Measurements from ENCODE around the gene SUGP2. TPM values are rescaled to one million over a fixed set of nuclear protein-coding genes. Genes with fewer than 3 reads are reported as not detected.

The SUGP2 gene
- total RNA-seq, 1 experiment from 2014 or later, result 48.9 TPM

DNA sequence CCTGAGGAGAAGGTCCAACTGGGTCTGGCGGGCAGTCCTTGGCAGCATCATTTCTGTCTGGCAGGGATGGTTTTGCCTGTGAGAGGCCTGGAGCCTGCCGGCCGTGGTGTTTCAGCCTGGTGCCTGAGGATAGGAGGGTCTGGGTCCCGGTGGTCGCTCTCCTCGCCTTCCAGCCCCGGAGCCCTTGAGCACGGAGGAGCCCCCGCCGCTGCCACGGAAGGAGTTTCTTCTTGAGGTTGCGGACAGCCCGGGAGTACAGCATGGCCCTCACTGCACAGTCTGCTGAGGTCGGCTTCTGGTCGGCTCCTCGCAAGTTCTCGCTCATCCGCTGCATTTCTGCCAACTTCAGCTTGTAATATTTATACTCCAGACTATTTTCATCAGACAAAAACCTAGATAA lies 23.4 kb downstream of the SUGP2 start:
- H3K4me1 ChIP-seq (ENCODE audit: insufficient read depth, low read length), result no peaks in the 10 kb centered on the region
- POLR2A ChIA-PET (ENCODE audit: unreplicated experiment), result no interaction called here
- H2AFZ ChIP-seq (ENCODE audit: low read length), result no peak overlapping the region
- H3K9ac ChIP-seq (ENCODE audit: low read length), result no peak overlapping the region
- no peak overlapping the region for H3K4me2 ChIP-seq (ENCODE audit: low read length)
- no peaks in the 10 kb centered on the region for H3F3A ChIP-seq (ENCODE audit: low read length, unreplicated experiment)
- H3K4me3 ChIP-seq (ENCODE audit: low read length), result no peak overlapping the region
- no peak overlapping the region for H3K27ac ChIP-seq (ENCODE audit: low read length)
- H3K27me3 ChIP-seq (ENCODE audit: low read length), result no peaks in the 10 kb centered on the region
- H3K36me3 ChIP-seq (ENCODE audit: low read depth, low read length), result peaks cover 47% of the 10 kb centered on the region
- DNase-seq (no peak), ATAC-seq (no peak)
- no peaks in the 10 kb centered on the region for H4K20me1 ChIP-seq (ENCODE audit: low read length)
- intact Hi-C loops (cut with micrococcal nuclease), result no loop called here
- no peak for TF ChIP-seq EZH2 (IDR thresholded peaks at IDR 0.05; ENCODE audit: low read length, unreplicated experiment)
- TF ChIP-seq, protein P1, sequence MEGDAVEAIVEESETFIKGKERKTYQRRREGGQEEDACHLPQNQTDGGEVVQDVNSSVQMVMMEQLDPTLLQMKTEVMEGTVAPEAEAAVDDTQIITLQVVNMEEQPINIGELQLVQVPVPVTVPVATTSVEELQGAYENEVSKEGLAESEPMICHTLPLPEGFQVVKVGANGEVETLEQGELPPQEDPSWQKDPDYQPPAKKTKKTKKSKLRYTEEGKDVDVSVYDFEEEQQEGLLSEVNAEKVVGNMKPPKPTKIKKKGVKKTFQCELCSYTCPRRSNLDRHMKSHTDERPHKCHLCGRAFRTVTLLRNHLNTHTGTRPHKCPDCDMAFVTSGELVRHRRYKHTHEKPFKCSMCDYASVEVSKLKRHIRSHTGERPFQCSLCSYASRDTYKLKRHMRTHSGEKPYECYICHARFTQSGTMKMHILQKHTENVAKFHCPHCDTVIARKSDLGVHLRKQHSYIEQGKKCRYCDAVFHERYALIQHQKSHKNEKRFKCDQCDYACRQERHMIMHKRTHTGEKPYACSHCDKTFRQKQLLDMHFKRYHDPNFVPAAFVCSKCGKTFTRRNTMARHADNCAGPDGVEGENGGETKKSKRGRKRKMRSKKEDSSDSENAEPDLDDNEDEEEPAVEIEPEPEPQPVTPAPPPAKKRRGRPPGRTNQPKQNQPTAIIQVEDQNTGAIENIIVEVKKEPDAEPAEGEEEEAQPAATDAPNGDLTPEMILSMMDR (conservative IDR thresholded peaks at IDR 0.05; ENCODE audit: low read depth, low read length), result no peak
- TF ChIP-seq EZH2phosphoT487 (IDR thresholded peaks at IDR 0.05; ENCODE audit: borderline replicate concordance, low read length), result no peak
- no peaks in the 10 kb centered on the region for H3K9me2 ChIP-seq (replicated peaks; ENCODE audit: low read length)
- CTCF ChIA-PET, result no interaction called here
- BruUV-seq (replicated peaks), result TSS peak; percentile 36
- no peaks in the 10 kb centered on the region for H3K79me2 ChIP-seq (ENCODE audit: low read length)
- no peaks in the 10 kb centered on the region for H3K9me3 ChIP-seq (ENCODE audit: low read length)

DNA sequence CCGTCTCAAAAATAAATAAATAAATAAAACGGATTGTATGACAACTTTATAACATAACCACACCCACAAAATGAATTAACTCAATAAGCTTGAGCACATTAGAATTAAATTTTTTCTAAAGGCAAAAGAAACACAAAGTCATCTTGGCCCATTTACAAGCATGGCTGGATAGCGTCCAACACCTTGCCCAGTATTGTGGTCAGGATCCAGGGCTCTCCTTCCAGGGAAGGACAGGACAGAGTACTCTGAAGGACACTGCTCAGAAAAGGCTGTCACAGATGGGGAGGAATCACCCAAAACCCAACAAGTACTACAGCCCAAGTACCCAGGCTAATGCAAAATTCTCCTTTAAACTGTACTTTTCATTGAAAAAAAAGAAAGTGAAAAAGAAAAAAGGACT lies 27.1 kb downstream of the SUGP2 start:
- intact Hi-C loops (cut with micrococcal nuclease), result no loop called here
- H3K9me2 ChIP-seq (replicated peaks; ENCODE audit: low read length), result no peaks in the 10 kb centered on the region
- TF ChIP-seq, protein P1 (conservative IDR thresholded peaks at IDR 0.05; ENCODE audit: low read depth, low read length), result no peak
- TF ChIP-seq EZH2phosphoT487 (IDR thresholded peaks at IDR 0.05; ENCODE audit: borderline replicate concordance, low read length), result no peak
- no peak for TF ChIP-seq EZH2 (IDR thresholded peaks at IDR 0.05; ENCODE audit: low read length, unreplicated experiment)
- H4K20me1 ChIP-seq (ENCODE audit: low read length), result no peaks in the 10 kb centered on the region
- ChIA-PET POLR2A (ENCODE audit: unreplicated experiment) (no interaction called here), CTCF (no interaction called here)
- no peak overlapping the region for H2AFZ ChIP-seq (ENCODE audit: low read length)
- no peak overlapping the region for H3K9ac ChIP-seq (ENCODE audit: low read length)
- H3K27me3 ChIP-seq (ENCODE audit: low read length), result no peaks in the 10 kb centered on the region
- peaks cover 52% of the 10 kb centered on the region for H3K36me3 ChIP-seq (ENCODE audit: low read depth, low read length)
- no peaks in the 10 kb centered on the region for H3K79me2 ChIP-seq (ENCODE audit: low read length)
- H3K4me1 ChIP-seq (ENCODE audit: insufficient read depth, low read length), result no peaks in the 10 kb centered on the region
- ATAC-seq (no peak), DNase-seq (no peak)
- no peak overlapping the region for H3K4me3 ChIP-seq (ENCODE audit: low read length)
- H3K9me3 ChIP-seq (ENCODE audit: low read length), result no peaks in the 10 kb centered on the region
- H3F3A ChIP-seq (ENCODE audit: low read length, unreplicated experiment), result no peaks in the 10 kb centered on the region
- H3K27ac ChIP-seq (ENCODE audit: low read length), result no peak overlapping the region
- no peak overlapping the region for H3K4me2 ChIP-seq (ENCODE audit: low read length)
- no TSS peak for BruUV-seq (replicated peaks)

DNA sequence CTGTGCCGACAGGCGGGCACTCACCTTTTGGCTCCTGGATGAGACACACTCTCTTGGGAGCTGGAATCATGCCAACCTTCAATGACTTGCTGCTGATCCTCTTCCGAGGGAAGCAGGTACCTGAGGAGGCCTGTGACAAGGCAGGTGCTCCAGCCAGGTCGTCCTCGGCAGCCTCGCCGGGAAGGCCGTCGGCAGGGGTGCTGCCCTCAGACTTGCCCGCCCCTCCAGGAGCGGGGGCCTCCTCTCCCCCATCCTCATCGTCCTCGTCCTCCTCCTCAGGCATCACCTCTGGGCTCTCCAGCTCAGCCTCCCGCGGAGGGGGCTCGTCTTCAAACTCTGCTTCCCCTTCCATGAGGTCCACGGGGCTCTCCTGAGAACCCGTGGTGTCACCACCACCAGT lies 29.2 kb downstream of the SUGP2 start:
- Histone ChIP-seq H3K36me3 (ENCODE audit: low read depth, low read length) (peaks cover 50% of the 10 kb centered on the region), H3K9me3 (ENCODE audit: low read length) (no peaks in the 10 kb centered on the region), H3K4me2 (ENCODE audit: low read length) (no peak overlapping the region), H2AFZ (ENCODE audit: low read length) (no peak overlapping the region), H4K20me1 (ENCODE audit: low read length) (no peaks in the 10 kb centered on the region), H3K27me3 (ENCODE audit: low read length) (no peaks in the 10 kb centered on the region), H3K27ac (ENCODE audit: low read length) (no peak overlapping the region), H3K4me1 (ENCODE audit: insufficient read depth, low read length) (peaks cover 6% of the 10 kb centered on the region; the same call in 1 of the 2 replicates), H3K79me2 (ENCODE audit: low read length) (no peaks in the 10 kb centered on the region), H3F3A (ENCODE audit: low read length, unreplicated experiment) (no peaks in the 10 kb centered on the region), H3K4me3 (ENCODE audit: low read length) (no peak overlapping the region), H3K9me2 (replicated peaks; ENCODE audit: low read length) (no peaks in the 10 kb centered on the region), H3K9ac (ENCODE audit: low read length) (no peak overlapping the region)
- no TSS peak for BruUV-seq (replicated peaks)
- POLR2A ChIA-PET (ENCODE audit: unreplicated experiment), result no interaction called here
- CTCF ChIA-PET, result interaction anchor here (0.7 kb wide), 1 partner anchor 25 kb away, joined by 4 read pairs; no protein-coding TSS in a partner anchor
- intact Hi-C loops (cut with micrococcal nuclease), result no loop called here
- TF ChIP-seq EZH2 (IDR thresholded peaks at IDR 0.05; ENCODE audit: low read length, unreplicated experiment), result no peak
- TF ChIP-seq, protein P1 (conservative IDR thresholded peaks at IDR 0.05; ENCODE audit: low read depth, low read length), result no peak
- no peak for TF ChIP-seq EZH2phosphoT487 (IDR thresholded peaks at IDR 0.05; ENCODE audit: borderline replicate concordance, low read length)
- ATAC-seq (no peak), DNase-seq (no peak)

All from PC-3 (cell line).